B cell (primary cell): ENCODE results near the gene TECPR2.

ENCODE experiments used
- EZH2 ChIP-seq: IDR thresholded peaks from 2 replicates; pipeline ENCODE4 v1.6.1; 2012; ENCODE audit warnings: borderline replicate concordance, low read depth, mild to moderate bottlenecking, moderate library complexity, low read length; ENCODE audit not compliant: insufficient read depth, poor library complexity, severe bottlenecking
- TF ChIP-seq, protein P1 (sequence below): fragments of 200-600 bp; IDR thresholded peaks from one replicate; pipeline ENCODE4 v1.8.0; 2022; ENCODE audit warnings: antibody characterized with exemption, mild to moderate bottlenecking

- TF ChIP-seq, protein P1, sequence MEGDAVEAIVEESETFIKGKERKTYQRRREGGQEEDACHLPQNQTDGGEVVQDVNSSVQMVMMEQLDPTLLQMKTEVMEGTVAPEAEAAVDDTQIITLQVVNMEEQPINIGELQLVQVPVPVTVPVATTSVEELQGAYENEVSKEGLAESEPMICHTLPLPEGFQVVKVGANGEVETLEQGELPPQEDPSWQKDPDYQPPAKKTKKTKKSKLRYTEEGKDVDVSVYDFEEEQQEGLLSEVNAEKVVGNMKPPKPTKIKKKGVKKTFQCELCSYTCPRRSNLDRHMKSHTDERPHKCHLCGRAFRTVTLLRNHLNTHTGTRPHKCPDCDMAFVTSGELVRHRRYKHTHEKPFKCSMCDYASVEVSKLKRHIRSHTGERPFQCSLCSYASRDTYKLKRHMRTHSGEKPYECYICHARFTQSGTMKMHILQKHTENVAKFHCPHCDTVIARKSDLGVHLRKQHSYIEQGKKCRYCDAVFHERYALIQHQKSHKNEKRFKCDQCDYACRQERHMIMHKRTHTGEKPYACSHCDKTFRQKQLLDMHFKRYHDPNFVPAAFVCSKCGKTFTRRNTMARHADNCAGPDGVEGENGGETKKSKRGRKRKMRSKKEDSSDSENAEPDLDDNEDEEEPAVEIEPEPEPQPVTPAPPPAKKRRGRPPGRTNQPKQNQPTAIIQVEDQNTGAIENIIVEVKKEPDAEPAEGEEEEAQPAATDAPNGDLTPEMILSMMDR, result no peak
- no peak for TF ChIP-seq EZH2
Measured at GRCh38 chr14:102321456-102322422, 41.0 kb upstream of the TECPR2 start.
